Esophagus squamous epithelium (tissue), 5 donors: Measurements from ENCODE around the gene CNTN4. TPM values are rescaled to one million over a fixed set of nuclear protein-coding genes. Genes with fewer than 3 reads are reported as not detected.

ENCODE experiments used
- DNase-seq: peaks from one replicate; lab custom pipeline; 2025; lab: John Stamatoyannopoulos, UW
- H3K27ac ChIP-seq, 4 donors: fragments of 200-600 bp; sonication (generic); one replicate each; pipeline ENCODE4 v1.5.1; 2016 to 2019; ENCODE audit warnings: mild to moderate bottlenecking in 1 of 4
- H3K27me3 ChIP-seq, 4 donors: fragments of 200-600 bp; sonication (generic); 1 replicate in 3 of 4; 2 replicates in 1 of 4; pipeline versions ENCODE4 v1.5.1 to v1.6.0; 2017 to 2021; ENCODE audit warnings: antibody characterized with exemption in 1 of 4
- H3K36me3 ChIP-seq, 3 donors: fragments of 200-600 bp; sonication (generic); one replicate each; pipeline ENCODE4 v1.5.1; 2016 to 2019
- H3K4me1 ChIP-seq, 3 donors: fragments of 200-600 bp; sonication (generic); one replicate each; pipeline ENCODE4 v1.5.1; 2017 to 2019
- H3K4me3 ChIP-seq, 4 donors: fragments of 200-600 bp; sonication (generic); 1 replicate in 3 of 4; 2 replicates in 1 of 4; pipeline ENCODE4 v1.5.1; 2016 to 2019; ENCODE audit warnings: mild to moderate bottlenecking in 2 of 4, moderate library complexity in 1 of 4
- H3K9me3 ChIP-seq, 3 donors: fragments of 200-600 bp; sonication (generic); one replicate each; pipeline ENCODE4 v1.5.1; 2016 to 2019
- CTCF ChIP-seq, 6 experiments: fragments of 450-650 bp in 4 of 6; fragments of 200-600 bp in 2 of 6; sonication (generic) in 2 of 6; IDR thresholded peaks; one replicate each; pipeline ENCODE4 v1.5.1; 2016 to 2019; ENCODE audit warnings: antibody characterized with exemption in 6 of 6, mild to moderate bottlenecking in 4 of 6, moderate library complexity in 4 of 6
- POLR2A ChIP-seq, 4 donors: fragments of 450-650 bp; IDR thresholded peaks; one replicate each; pipeline ENCODE4 v1.6.1; 2017; ENCODE audit warnings: antibody characterized with exemption in 4 of 4, mild to moderate bottlenecking in 4 of 4, moderate library complexity in 3 of 4
- WGBS, 2 donors: methylation state at CpG; one replicate each; pipeline ENCODE4 v1.1.5; 2018; 5-methylcytosine and 5-hydroxymethylcytosine counted together
- intact Hi-C: fragments of 100-400 bp; cut with DNase I; formaldehyde crosslinking; loops from one replicate; pipeline ENCODE4 v1.15.0; 2022
- total RNA-seq, 4 donors: library from RNA; depleted of rRNA; stranded (reverse); fragments of >200 nt; gene quantifications; one replicate each; pipeline ENCODE4 v1.1.0, GENCODE V29; 2016
- donor health status: DM: yes; HTN: yes; CAD: no.

The CNTN4 gene
- total RNA-seq, 4 donors from 2014 or later, result 0.31 to 8.5 (median 3.5) TPM

GRCh38 chr3:2274526-2274925 is 175.9 kb downstream of the CNTN4 start:
- H3K4me1 ChIP-seq, result no peaks in the 10 kb centered on the region
- H3K27me3 ChIP-seq, result no peaks in the 10 kb centered on the region
- 15 to 27% methylated on average over 1 of the region's 1 CpG for WGBS, 2 donors
- H3K9me3 ChIP-seq, result no peaks in the 10 kb centered on the region
- H3K27ac ChIP-seq, result no peak overlapping the region
- no peak for DNase-seq
- no peaks in the 10 kb centered on the region for H3K36me3 ChIP-seq
- H3K4me3 ChIP-seq, result no peak overlapping the region
- intact Hi-C loops, result no loop called here
- TF ChIP-seq CTCF (IDR thresholded peaks at IDR 0.05) (no peak), POLR2A (IDR thresholded peaks at IDR 0.05) (no peak)

GRCh38 chr3:2283818-2284217 is 185.2 kb downstream of the CNTN4 start:
- TF ChIP-seq CTCF (IDR thresholded peaks at IDR 0.05) (no peak), POLR2A (IDR thresholded peaks at IDR 0.05) (no peak)
- DNase-seq, result no peak
- Histone ChIP-seq H3K36me3 (no peaks in the 10 kb centered on the region), H3K9me3 (no peaks in the 10 kb centered on the region), H3K4me1 (no peaks in the 10 kb centered on the region), H3K27me3 (no peaks in the 10 kb centered on the region), H3K4me3 (no peak overlapping the region), H3K27ac (no peak overlapping the region)
- intact Hi-C loops, result no loop called here

- Histone ChIP-seq H3K27me3 (no peaks in the 10 kb centered on the region), H3K4me3 (no peak overlapping the region), H3K27ac (no peak overlapping the region), H3K36me3 (no peaks in the 10 kb centered on the region), H3K9me3 (no peaks in the 10 kb centered on the region), H3K4me1 (no peaks in the 10 kb centered on the region)
- intact Hi-C loops, result no loop called here
- no peak for TF ChIP-seq POLR2A (IDR thresholded peaks at IDR 0.05)
- no peak for TF ChIP-seq CTCF (IDR thresholded peaks at IDR 0.05)
- 74 to 86% methylated on average over 3 of the region's 3 CpGs for WGBS, 2 donors
- DNase-seq, result no peak
Measured at GRCh38 chr3:2300938-2301337, 202.3 kb downstream of the CNTN4 start.

GRCh38 chr3:2301361-2301760 is 202.7 kb downstream of the CNTN4 start:
- intact Hi-C loops, result no loop called here
- H3K27ac ChIP-seq, result no peak overlapping the region
- 65 to 83% methylated on average over 1 of the region's 1 CpG for WGBS, 2 donors
- TF ChIP-seq CTCF (IDR thresholded peaks at IDR 0.05) (no peak), POLR2A (IDR thresholded peaks at IDR 0.05) (no peak)
- H3K4me3 ChIP-seq, result no peak overlapping the region
- no peaks in the 10 kb centered on the region for H3K27me3 ChIP-seq
- DNase-seq, result no peak
- no peaks in the 10 kb centered on the region for H3K4me1 ChIP-seq
- H3K36me3 ChIP-seq, result no peaks in the 10 kb centered on the region
- H3K9me3 ChIP-seq, result no peaks in the 10 kb centered on the region

- no peak for DNase-seq
- TF ChIP-seq CTCF (IDR thresholded peaks at IDR 0.05) (no peak), POLR2A (IDR thresholded peaks at IDR 0.05) (no peak)
- intact Hi-C loops, result no loop called here
- 15% methylated on average over 6 of the region's 6 CpGs for WGBS, 2 donors
- Histone ChIP-seq H3K9me3 (no peaks in the 10 kb centered on the region), H3K27me3 (no peaks in the 10 kb centered on the region), H3K36me3 (no peaks in the 10 kb centered on the region), H3K4me1 (no peaks in the 10 kb centered on the region), H3K4me3 (no peak overlapping the region), H3K27ac (no peak overlapping the region)
Measured at GRCh38 chr3:2303566-2303965, 204.9 kb downstream of the CNTN4 start.
